ENCODE results near the gene PGM1. TPM values are rescaled to one million over a fixed set of nuclear protein-coding genes. Genes with fewer than 3 reads are reported as not detected.
A peak's percentile ranks its signal among the peaks of the same experiment; 100 is the strongest.

PGM1 gene
- total RNA-seq, 1 experiment from 2014 or later, result 10.7 TPM

DNA sequence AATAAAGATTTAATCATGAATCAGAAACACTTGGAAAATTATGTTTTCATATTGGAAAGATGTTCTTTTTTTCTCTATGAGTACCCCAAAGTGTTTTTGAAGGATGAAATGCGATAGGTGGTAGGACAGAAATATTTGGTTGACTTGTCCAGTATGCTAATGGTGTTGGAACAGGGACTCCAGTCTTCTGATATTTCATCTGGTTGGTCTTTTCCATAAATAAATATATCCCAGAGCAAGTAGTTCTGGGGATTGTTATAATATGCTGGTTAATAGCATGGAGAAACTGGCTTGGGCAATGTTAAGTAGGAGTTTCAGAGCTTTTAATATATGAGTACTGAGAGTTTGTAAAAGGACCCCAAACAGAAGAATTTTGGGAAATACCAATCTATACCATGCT, 8.7 kb downstream of the PGM1 start:
- Histone ChIP-seq H3K4me1 (ENCODE audit: insufficient read depth, low read length, poor library complexity, severe bottlenecking) (peaks cover 17% of the 10 kb centered on the region), H3K4me3 (ENCODE audit: low read depth, low read length, poor library complexity, severe bottlenecking) (no peak overlapping the region), H3K27ac (ENCODE audit: low read depth, low read length, poor library complexity, severe bottlenecking) (peak overlapping the region; percentile 19), H3K9me3 (ENCODE audit: low read depth, low read length, poor library complexity, severe bottlenecking) (no peaks in the 10 kb centered on the region), H3K36me3 (ENCODE audit: insufficient read depth, low read length, poor library complexity, severe bottlenecking) (no peaks in the 10 kb centered on the region), H3K27me3 (replicated peaks; ENCODE audit: insufficient read depth, low read depth, low read length, poor library complexity) (no peaks in the 10 kb centered on the region)
- BruUV-seq (replicated peaks), result no TSS peak
- TF ChIP-seq CTCF (conservative IDR thresholded peaks at IDR 0.05; ENCODE audit: low read depth, low read length) (no peak), EZH2 (IDR thresholded peaks at IDR 0.05; ENCODE audit: borderline replicate concordance, low read depth, low read length, poor library complexity, severe bottlenecking) (no peak)
- intact Hi-C loops (cut with micrococcal nuclease; ENCODE audit: unreplicated experiment), result no loop called here
- POLR2A ChIA-PET (ENCODE audit: low non-redundant PET), result no interaction called here
- CTCF ChIA-PET, result no interaction called here
- DNase-seq (ENCODE audit: low spot score), result no peak

- H3K27ac ChIP-seq (ENCODE audit: low read depth, low read length, poor library complexity, severe bottlenecking), result no peak overlapping the region
- POLR2A ChIA-PET (ENCODE audit: low non-redundant PET), result no interaction called here
- no peaks in the 10 kb centered on the region for H3K36me3 ChIP-seq (ENCODE audit: insufficient read depth, low read length, poor library complexity, severe bottlenecking)
- BruUV-seq (replicated peaks), result no TSS peak
- H3K4me1 ChIP-seq (ENCODE audit: insufficient read depth, low read length, poor library complexity, severe bottlenecking), result peaks cover 17% of the 10 kb centered on the region
- intact Hi-C loops (cut with micrococcal nuclease; ENCODE audit: unreplicated experiment), result no loop called here
- no peaks in the 10 kb centered on the region for H3K9me3 ChIP-seq (ENCODE audit: low read depth, low read length, poor library complexity, severe bottlenecking)
- TF ChIP-seq CTCF (conservative IDR thresholded peaks at IDR 0.05; ENCODE audit: low read depth, low read length) (no peak), EZH2 (IDR thresholded peaks at IDR 0.05; ENCODE audit: borderline replicate concordance, low read depth, low read length, poor library complexity, severe bottlenecking) (no peak)
- H3K4me3 ChIP-seq (ENCODE audit: low read depth, low read length, poor library complexity, severe bottlenecking), result no peak overlapping the region
- no peaks in the 10 kb centered on the region for H3K27me3 ChIP-seq (replicated peaks; ENCODE audit: insufficient read depth, low read depth, low read length, poor library complexity)
- no peak for DNase-seq (ENCODE audit: low spot score)
- CTCF ChIA-PET, result no interaction called here
These were observed 9.4 kb downstream of the PGM1 start for GRCh38 chr1:63602629-63603028.

GRCh38 chr1:63603810-63604209, 10.6 kb downstream of the PGM1 start:
- intact Hi-C loops (cut with micrococcal nuclease; ENCODE audit: unreplicated experiment), result no loop called here
- peaks cover 17% of the 10 kb centered on the region for H3K4me1 ChIP-seq (ENCODE audit: insufficient read depth, low read length, poor library complexity, severe bottlenecking)
- no peak for TF ChIP-seq CTCF (conservative IDR thresholded peaks at IDR 0.05; ENCODE audit: low read depth, low read length)
- no peak for TF ChIP-seq EZH2 (IDR thresholded peaks at IDR 0.05; ENCODE audit: borderline replicate concordance, low read depth, low read length, poor library complexity, severe bottlenecking)
- ChIA-PET CTCF (no interaction called here), POLR2A (ENCODE audit: low non-redundant PET) (no interaction called here)
- no peaks in the 10 kb centered on the region for H3K27me3 ChIP-seq (replicated peaks; ENCODE audit: insufficient read depth, low read depth, low read length, poor library complexity)
- no TSS peak for BruUV-seq (replicated peaks)
- no peaks in the 10 kb centered on the region for H3K9me3 ChIP-seq (ENCODE audit: low read depth, low read length, poor library complexity, severe bottlenecking)
- H3K4me3 ChIP-seq (ENCODE audit: low read depth, low read length, poor library complexity, severe bottlenecking), result no peak overlapping the region
- no peaks in the 10 kb centered on the region for H3K36me3 ChIP-seq (ENCODE audit: insufficient read depth, low read length, poor library complexity, severe bottlenecking)
- DNase-seq (ENCODE audit: low spot score), result no peak
- H3K27ac ChIP-seq (ENCODE audit: low read depth, low read length, poor library complexity, severe bottlenecking), result peak overlapping the region; percentile 10
